GM23338 (cell line): ENCODE results near the gene UBLCP1.

Experiments used
- TF ChIP-seq, protein P1 (sequence below), 2 experiments: fragments of 200-600 bp in 1 of 2; sonication (generic) in 1 of 2; conservative IDR thresholded peaks; 2 replicates each; pipeline versions ENCODE4 v1.5.1 to v1.6.1; 2016 to 2017; ENCODE audit warnings: antibody characterized with exemption in 2 of 2, low read depth in 2 of 2, mild to moderate bottlenecking in 2 of 2, moderate library complexity in 1 of 2
- TF ChIP-seq, protein P2 (sequence below): IDR thresholded peaks from 2 replicates; pipeline ENCODE4 v1.6.1; 2016; ENCODE audit warnings: antibody characterized with exemption

DNA sequence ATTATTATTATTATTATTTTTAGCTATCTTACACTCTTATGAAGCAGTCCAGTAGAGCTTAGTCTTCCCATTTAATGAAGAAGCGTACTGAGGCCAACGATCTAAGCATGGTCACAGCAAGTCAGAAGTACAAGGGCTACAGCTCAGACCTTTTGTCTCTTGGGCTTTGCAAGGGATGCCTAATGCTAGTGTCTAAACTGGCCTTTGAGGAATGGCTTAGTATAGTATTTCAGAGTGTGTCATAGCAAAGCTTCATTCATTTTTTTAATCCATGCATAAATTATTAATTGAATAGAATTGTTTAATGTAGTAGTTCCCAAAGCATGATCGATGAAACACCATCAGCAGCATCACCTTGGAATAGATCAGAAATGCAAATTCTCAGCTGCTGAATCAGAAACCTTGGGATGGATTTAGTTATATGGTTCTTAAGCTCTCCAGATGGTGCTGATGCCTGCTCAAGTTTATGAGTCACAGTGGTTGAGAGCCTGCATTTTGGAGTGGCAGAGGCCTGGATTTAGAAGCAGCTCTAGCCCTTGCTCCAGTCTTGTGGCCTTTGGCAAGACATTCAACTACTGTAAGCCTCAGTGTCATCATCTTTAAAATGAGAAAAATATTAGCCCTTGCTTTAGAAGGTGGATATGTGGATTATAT is 61.1 kb downstream of the UBLCP1 start:
- TF ChIP-seq, protein P1, sequence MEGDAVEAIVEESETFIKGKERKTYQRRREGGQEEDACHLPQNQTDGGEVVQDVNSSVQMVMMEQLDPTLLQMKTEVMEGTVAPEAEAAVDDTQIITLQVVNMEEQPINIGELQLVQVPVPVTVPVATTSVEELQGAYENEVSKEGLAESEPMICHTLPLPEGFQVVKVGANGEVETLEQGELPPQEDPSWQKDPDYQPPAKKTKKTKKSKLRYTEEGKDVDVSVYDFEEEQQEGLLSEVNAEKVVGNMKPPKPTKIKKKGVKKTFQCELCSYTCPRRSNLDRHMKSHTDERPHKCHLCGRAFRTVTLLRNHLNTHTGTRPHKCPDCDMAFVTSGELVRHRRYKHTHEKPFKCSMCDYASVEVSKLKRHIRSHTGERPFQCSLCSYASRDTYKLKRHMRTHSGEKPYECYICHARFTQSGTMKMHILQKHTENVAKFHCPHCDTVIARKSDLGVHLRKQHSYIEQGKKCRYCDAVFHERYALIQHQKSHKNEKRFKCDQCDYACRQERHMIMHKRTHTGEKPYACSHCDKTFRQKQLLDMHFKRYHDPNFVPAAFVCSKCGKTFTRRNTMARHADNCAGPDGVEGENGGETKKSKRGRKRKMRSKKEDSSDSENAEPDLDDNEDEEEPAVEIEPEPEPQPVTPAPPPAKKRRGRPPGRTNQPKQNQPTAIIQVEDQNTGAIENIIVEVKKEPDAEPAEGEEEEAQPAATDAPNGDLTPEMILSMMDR (conservative IDR thresholded peaks at IDR 0.05; ENCODE audit: low read depth in 2 of 2): no peak
- TF ChIP-seq, protein P2, sequence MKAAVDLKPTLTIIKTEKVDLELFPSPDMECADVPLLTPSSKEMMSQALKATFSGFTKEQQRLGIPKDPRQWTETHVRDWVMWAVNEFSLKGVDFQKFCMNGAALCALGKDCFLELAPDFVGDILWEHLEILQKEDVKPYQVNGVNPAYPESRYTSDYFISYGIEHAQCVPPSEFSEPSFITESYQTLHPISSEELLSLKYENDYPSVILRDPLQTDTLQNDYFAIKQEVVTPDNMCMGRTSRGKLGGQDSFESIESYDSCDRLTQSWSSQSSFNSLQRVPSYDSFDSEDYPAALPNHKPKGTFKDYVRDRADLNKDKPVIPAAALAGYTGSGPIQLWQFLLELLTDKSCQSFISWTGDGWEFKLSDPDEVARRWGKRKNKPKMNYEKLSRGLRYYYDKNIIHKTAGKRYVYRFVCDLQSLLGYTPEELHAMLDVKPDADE: no peak
